K562 (cell line): ENCODE measurements around the gene GPR55. TPM values are rescaled to one million over a fixed set of nuclear protein-coding genes. Genes with fewer than 3 reads are reported as not detected.

Experiments
- ATAC-seq: fragments of 200-7000 bp; cut with Tn5 transposase; 3 replicates; pipeline ENCODE4 v1.9.1; 2020; ENCODE audit warnings: moderate library complexity
- BruUV-seq: library from RNA; stranded (reverse); fragments of 400-500 nt; replicated peaks from 2 replicates; lab custom pipeline; 2021; lab: Mats Ljungman, UMichigan
- CTCF ChIA-PET: fragments of 300-600 bp; formaldehyde crosslinking; extraction: SDS; loops from one replicate; lab custom pipeline; 2021; ENCODE audit warnings: low intra/inter-chr PET ratio; lab: Yijun Ruan, JAX
- POLR2A ChIA-PET: fragments of 300-600, 350-650 bp; sonication (Branson Sonifier 250); formaldehyde crosslinking; extraction: SDS; loops from one replicate; lab custom pipeline; 2021; ENCODE audit warnings: antibody characterized with exemption, inconsistent platforms; lab: Yijun Ruan, JAX
- DNase-seq, 4 experiments: peaks; one replicate each; pipeline versions ENCODE4 v3.0.0 to v3.0.0-alpha.2; 2011 to 2018; ENCODE audit warnings: low spot score in 3 of 4, mixed read lengths in 3 of 4; ENCODE audit errors: extremely low read depth in 1 of 4
- FAIRE-seq: peaks from 2 replicates; lab custom pipeline; 2011; peaks lifted over from hg19 to GRCh38; lab: Jason Lieb, UNC
- H2AFZ ChIP-seq: 2 replicates; pipeline ENCODE4 v1.6.0; 2011; ENCODE audit warnings: low read depth, low read length, control low read depth, inconsistent platforms
- H3K27ac ChIP-seq: fragments of 200-600 bp; 3 replicates; pipeline ENCODE4 v1.8.0; 2011; ENCODE audit warnings: low read depth, mild to moderate bottlenecking, control low read depth, inconsistent platforms, low read length, moderate library complexity, mixed read lengths; ENCODE audit errors: extremely low read depth
- H3K27me3 ChIP-seq, 2 experiments: fragments of 300-600 bp in 1 of 2; 2 replicates in 1 of 2; 3 replicates in 1 of 2; pipeline versions ENCODE4 v1.6.0 to v1.8.0; 2011; ENCODE audit warnings: inconsistent platforms in 2 of 2, low read length in 2 of 2, mild to moderate bottlenecking in 1 of 2, mixed read lengths in 1 of 2, moderate library complexity in 1 of 2; ENCODE audit not compliant: control insufficient read depth in 2 of 2, insufficient read depth in 2 of 2
- H3K36me3 ChIP-seq: fragments of 300-600 bp; 3 replicates; pipeline ENCODE4 v1.8.0; 2011; ENCODE audit warnings: mild to moderate bottlenecking, low read length, inconsistent platforms; ENCODE audit not compliant: control insufficient read depth, insufficient read depth
- H3K4me1 ChIP-seq, 2 experiments: fragments of 200-600 bp in 1 of 2; replicated peaks in 1 of 2; 2 replicates in 1 of 2; 3 replicates in 1 of 2; pipeline versions ENCODE4 v1.5.1 to v1.8.0; 2011; ENCODE audit warnings: inconsistent platforms in 2 of 2, low read length in 2 of 2, mild to moderate bottlenecking in 1 of 2, mixed read lengths in 1 of 2, moderate library complexity in 1 of 2; ENCODE audit not compliant: control insufficient read depth in 2 of 2, insufficient read depth in 2 of 2
- H3K4me2 ChIP-seq: 2 replicates; pipeline ENCODE4 v1.6.1; 2011; ENCODE audit warnings: low read length, control low read depth, inconsistent platforms, mixed read lengths; ENCODE audit not compliant: insufficient read depth
- H3K4me3 ChIP-seq: fragments of 200-600 bp; sonication (generic), shearing (Covaris generic); 2 replicates; pipeline ENCODE4 v1.5.1; 2016; ENCODE audit warnings: control low read depth, inconsistent platforms
- H3K79me2 ChIP-seq: fragments of 200-600 bp; 3 replicates; pipeline ENCODE4 v1.8.0; 2011; ENCODE audit warnings: low read length, inconsistent platforms; ENCODE audit not compliant: control insufficient read depth, insufficient read depth
- H3K9ac ChIP-seq, 2 experiments: 2 replicates each; pipeline versions ENCODE4 v1.6.0 to v1.6.1; 2011; ENCODE audit warnings: low read depth in 2 of 2, low read length in 2 of 2, control low read depth in 1 of 2, inconsistent platforms in 1 of 2, mild to moderate bottlenecking in 1 of 2, mixed read lengths in 1 of 2; ENCODE audit not compliant: insufficient read depth in 1 of 2
- H3K9me1 ChIP-seq: one replicate; pipeline ENCODE4 v1.6.0; 2011; ENCODE audit warnings: inconsistent platforms, mild to moderate bottlenecking, low read length, moderate library complexity; ENCODE audit not compliant: control insufficient read depth, insufficient read depth
- H3K9me3 ChIP-seq: replicated peaks from 2 replicates; pipeline ENCODE4 v1.5.1; 2011; ENCODE audit warnings: low read depth, low read length, inconsistent platforms; ENCODE audit not compliant: control insufficient read depth, insufficient read depth
- H4K20me1 ChIP-seq: replicated peaks from 2 replicates; pipeline ENCODE4 v1.6.1; 2011; ENCODE audit warnings: low read length, inconsistent platforms, mixed read lengths; ENCODE audit not compliant: control insufficient read depth, insufficient read depth
- CHD2 ChIP-seq: IDR thresholded peaks from 2 replicates; pipeline ENCODE4 v1.6.1; 2011; ENCODE audit warnings: low read depth, low read length
- RBM25 ChIP-seq: fragments of 200-400 bp; formaldehyde crosslinking; IDR thresholded peaks from 2 replicates; pipeline ENCODE4 v1.6.1; 2018; ENCODE audit warnings: low read length, low read depth, moderate library complexity; ENCODE audit not compliant: severe bottlenecking
- SMARCA5 ChIP-seq: fragments of 450-650 bp; IDR thresholded peaks from 2 replicates; pipeline ENCODE4 v1.6.1; 2016
- TCFL5 ChIP-seq: fragments of 250-450 bp; sonication (Bioruptor Pico); conservative IDR thresholded peaks from 2 replicates; pipeline ENCODE4 v1.6.1; 2021; ENCODE audit warnings: mild to moderate bottlenecking, moderate library complexity, matching md5 sums
- TFAM ChIP-seq: fragments of 250-450 bp; sonication (Bioruptor Pico); conservative IDR thresholded peaks from 2 replicates; pipeline ENCODE4 v1.5.0; 2021; ENCODE audit warnings: mild to moderate bottlenecking, moderate library complexity
- ZNF395 ChIP-seq: fragments of 200-800 bp; sonication (Bioruptor generic); IDR thresholded peaks from 2 replicates; pipeline ENCODE4 v1.6.1; 2017; ENCODE audit warnings: missing genetic modification characterization, missing compliant biosample characterization
- WGBS: fragments of 100-300 bp; shearing (Covaris generic); methylation state at CpG from one replicate; pipeline ENCODE4 v1.1.6; 2016; ENCODE audit warnings: low coverage, mixed read lengths; ENCODE audit not compliant: insufficient coverage; ENCODE audit errors: missing lambda C conversion rate; 5-methylcytosine and 5-hydroxymethylcytosine counted together
- in situ Hi-C: fragments of 300-500 bp; cut with MboI; formaldehyde crosslinking; loops from 4 replicates; pipeline ENCODE4 v1.15.0; 2018; ENCODE audit warnings: inconsistent platforms, mixed read lengths
- intact Hi-C: fragments of 100-400 bp; cut with micrococcal nuclease; formaldehyde crosslinking; loops from 2 replicates; pipeline ENCODE4 v1.14.2; 2022
- polyA plus RNA-seq, 8 experiments: library from polyadenylated mRNA; depleted of rRNA in 4 of 8; stranded (reverse) in 5 of 8; unstranded in 3 of 8; fragments of >200 nt; fragmentation: Nextera tagmentation in 2 of 8; fragmentation: Illumina TruSeq in 1 of 8; extraction: Ambion mirVana in 2 of 8; extraction: Trizol in 1 of 8; gene quantifications; 2 replicates each; pipeline versions ENCODE4 v1.2.1 to v1.2.3, GENCODE V29; 2011 to 2014; ENCODE audit warnings: inconsistent platforms in 1 of 8, missing spikeins in 1 of 8
- total RNA-seq, 7 experiments: library from RNA; depleted of rRNA in 6 of 7; stranded (reverse); fragments of >200 nt in 6 of 7; fragmentation: Illumina TruSeq in 2 of 7; extraction: Trizol in 2 of 7; gene quantifications; 2 replicates each; pipeline versions ENCODE4 v1.2.1 to v1.2.3, GENCODE V29; 2011 to 2021; ENCODE audit warnings: low replicate concordance in 1 of 7

GPR55 gene
- total and polyA plus RNA-seq, 9 of the 15 experiments (the other 6 are each of a cell fraction or from before 2014, with no cell fraction given), result 0.11 to 0.49 (median 0.27) TPM

DNA sequence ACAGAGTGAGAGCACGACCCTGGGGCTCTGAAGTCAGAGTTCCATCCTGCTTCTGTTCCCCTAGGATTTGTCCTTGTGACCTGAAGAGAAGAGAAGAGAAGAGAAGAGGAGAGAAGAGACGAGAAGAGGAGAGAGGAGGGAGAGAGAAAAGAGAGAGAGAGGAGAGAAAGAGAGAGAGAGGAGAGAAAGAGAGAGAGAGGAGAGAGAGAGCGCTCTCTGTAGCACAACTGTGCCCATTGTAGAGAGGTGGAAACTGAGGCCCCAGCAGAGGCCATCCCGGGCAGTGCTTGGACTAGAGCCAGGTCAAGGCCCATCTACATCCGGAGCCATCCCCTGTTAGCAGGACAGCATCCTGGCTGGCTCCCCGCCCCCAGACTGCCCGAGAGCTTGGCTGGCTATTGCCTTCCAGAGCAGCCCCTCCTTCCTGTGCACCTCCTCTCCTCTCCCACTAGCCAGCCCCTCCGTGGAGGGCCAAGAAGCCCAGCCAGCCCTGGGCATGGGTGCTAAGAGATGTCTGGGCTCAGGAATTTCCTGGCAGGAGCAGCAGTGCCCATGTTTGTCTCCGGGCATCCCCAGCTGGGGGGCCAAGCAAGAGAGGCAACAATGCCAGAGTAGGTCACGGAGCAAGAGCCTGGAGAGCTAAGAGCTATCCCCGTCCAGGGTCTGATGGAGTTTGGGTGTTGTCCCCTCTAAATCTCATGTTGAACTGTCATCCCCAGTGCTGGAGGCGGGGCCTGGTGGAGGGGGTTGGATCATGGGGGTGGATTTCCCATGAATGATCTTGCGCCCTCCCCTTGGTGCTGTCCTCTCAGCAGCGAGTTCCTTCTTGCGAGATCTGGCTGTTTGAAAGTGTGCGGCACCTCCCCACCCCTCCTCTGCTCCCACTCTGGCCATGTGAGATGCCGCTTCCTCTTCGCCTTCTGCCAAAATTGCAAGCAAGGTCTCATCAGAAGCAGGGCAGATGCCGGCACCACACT, 18.2 kb upstream of the GPR55 start:
- ChIA-PET POLR2A (interaction anchor here (0.6 kb wide), 1 partner anchor 10 kb away, joined by 3 read pairs; no protein-coding TSS in a partner anchor), CTCF (interaction anchor here (1.3 kb wide), 1 partner anchor 44 kb away, joined by 5 read pairs; no protein-coding TSS in a partner anchor)
- TF ChIP-seq CHD2, result peak; percentile 25; the same call in 1 of the 2 replicates
- peak; percentile 54 for TF ChIP-seq RBM25
- TF ChIP-seq TFAM (CRISPR knock-in tag), result no peak
- TF ChIP-seq ZNF395, result no peak
- no peak for TF ChIP-seq TCFL5
- peak; percentile 27; the same call in 1 of the 2 replicates for TF ChIP-seq SMARCA5
- Histone ChIP-seq H3K36me3 (no peaks in the 10 kb centered on the region), H3K4me1 (no peaks in the 10 kb centered on the region; a peak in 2 of 5 replicates), H4K20me1 (no peaks in the 10 kb centered on the region), H3K4me2 (no peak overlapping the region), H3K27me3 (peaks cover 2 to 31% of the 10 kb centered on the region in 2 experiments; a peak in 4 of 5 replicates), H3K79me2 (no peaks in the 10 kb centered on the region), H3K27ac (no peak overlapping the region), H2AFZ (no peak overlapping the region), H3K9me1 (no peaks in the 10 kb centered on the region), H3K9me3 (no peaks in the 10 kb centered on the region), H3K4me3 (no peak overlapping the region), H3K9ac (no peak overlapping the region)
- BruUV-seq, result no TSS peak
- WGBS, result 23% methylated on average over 11 of the region's 19 CpGs
- DNase-seq, result peak in 2 of 4 experiments; percentile 24 to 27
- in situ Hi-C loops (no loop called here), intact Hi-C loops (loop anchor here (1.0 kb wide), 1 partner anchor 44 kb away; no protein-coding TSS in a partner anchor)
- FAIRE-seq, result no peak
- peak; percentile 81 for ATAC-seq
